ENCODE results near the gene CLHC1.
"Not testable (repeated sequence)": the region's sequence is repeated elsewhere in the genome, so short reads cannot be mapped to it uniquely, and the experiment has no call there.

Gene CLHC1

GRCh38 chr2:55232084-55232862 is at the start of gene CLHC1, which contains the start of gene RPS27A:
TSS of gene CLHC1 (minus strand) at chr2:55232293. CDS start at chr2:55222411, 9,882 bp downstream.
TSS of gene RPS27A (plus strand) at chr2:55232688. CDS start at chr2:55232825, 137 bp downstream.
- peak; percentile 94 for DNase-seq

GRCh38 chr2:55280851-55281546 is 48.9 kb upstream of the CLHC1 start:
- DNase-seq, result not testable (repeated sequence)

- DNase-seq, result not testable (repeated sequence)
Observed at GRCh38 chr2:55279859-55280424, 47.8 kb upstream of the CLHC1 start.

- DNase-seq, result not testable (repeated sequence)
Observed at GRCh38 chr2:55279214-55279835, 47.2 kb upstream of the CLHC1 start.

GRCh38 chr2:55277310-55277709 is 45.2 kb upstream of the CLHC1 start:
- DNase-seq, result no peak

- not testable (repeated sequence) for DNase-seq
Observed at GRCh38 chr2:55274346-55274745, 42.3 kb upstream of the CLHC1 start.

GRCh38 chr2:55269645-55269990 is 37.5 kb upstream of the CLHC1 start:
- DNase-seq, result peak; percentile 10

GRCh38 chr2:55268907-55269644 is 37.0 kb upstream of the CLHC1 start, which contains the start of gene MTIF2:
TSS of gene MTIF2 (minus strand) at chr2:55269231. CDS start at chr2:55263858, 5,373 bp downstream.
- peak; percentile 92 for DNase-seq

- no peak for DNase-seq
Observed at GRCh38 chr2:55268288-55268906, 36.3 kb upstream of the CLHC1 start.

GRCh38 chr2:55259586-55259985 is 27.5 kb upstream of the CLHC1 start:
- DNase-seq, result not testable (repeated sequence)

GRCh38 chr2:55252832-55253231 is 20.7 kb upstream of the CLHC1 start:
- no peak for DNase-seq

- DNase-seq, result no peak
Observed at GRCh38 chr2:55247025-55247424, 14.9 kb upstream of the CLHC1 start.

GRCh38 chr2:55245411-55245810 is 13.3 kb upstream of the CLHC1 start:
- DNase-seq, result no peak

GRCh38 chr2:55242617-55243016 is 10.5 kb upstream of the CLHC1 start:
- no peak for DNase-seq

GRCh38 chr2:55241582-55241981 is 9.5 kb upstream of the CLHC1 start:
- not testable (repeated sequence) for DNase-seq

- no peak for DNase-seq
Observed at GRCh38 chr2:55239656-55240222, 7.6 kb upstream of the CLHC1 start.

GRCh38 chr2:55236992-55237543 is 5.0 kb upstream of the CLHC1 start:
- DNase-seq, result no peak

- DNase-seq, result no peak
Observed at GRCh38 chr2:55235724-55236538, 3.8 kb upstream of the CLHC1 start.

GRCh38 chr2:55233658-55233940 is 1.5 kb upstream of the CLHC1 start:
- no peak for DNase-seq

- peak; percentile 74 for DNase-seq
Observed at GRCh38 chr2:55232863-55233657, 967 bp upstream of the CLHC1 start.

Measured in CD4-positive, alpha-beta T cell treated with Interleukin-21 for 1 hour (primary cell).